Smooth muscle cell of the coronary artery (primary cell): ENCODE results near the gene RAI1. TPM values are rescaled to one million over a fixed set of nuclear protein-coding genes. Genes with fewer than 3 reads are reported as not detected.

Experiments
- total RNA-seq: library from RNA; depleted of rRNA; stranded (reverse); fragments of >200 nt; gene quantifications from 2 replicates; pipeline ENCODE4 v1.2.3, GENCODE V29; 2014; ENCODE audit warnings: low replicate concordance

Gene RAI1
- total RNA-seq, result 2.0 and 4.7 TPM in 2 replicates

GRCh38 chr17:17681187-17681743 lies at the start of gene RAI1:
RAI1 (plus strand) TSS chr17:17681458; CDS start chr17:17792949, 111,491 bp downstream.

GRCh38 chr17:17836818-17837379 lies 155.6 kb downstream of the RAI1 start, which contains the start of gene SREBF1:
SREBF1 (minus strand) TSS chr17:17836986; CDS start chr17:17836817, 169 bp downstream.

Other genes starting within 250 kb of the RAI1 start
- gene MED9, start 204.5 kb upstream of the RAI1 start, total RNA-seq, result 6.8 and 7.7 TPM in 2 replicates
- 0.53 and 6.0 TPM in 2 replicates for gene RASD1, start 185.1 kb upstream of the RAI1 start, total RNA-seq
- gene PEMT, start 89.8 kb upstream of the RAI1 start, total RNA-seq, result 13.7 and 21.4 TPM in 2 replicates
- gene SREBF1, start 155.5 kb downstream of the RAI1 start, total RNA-seq, result 39.4 and 42.0 TPM in 2 replicates